ENCODE measurements around the gene MBNL1.

- TF ChIP-seq, protein P1, sequence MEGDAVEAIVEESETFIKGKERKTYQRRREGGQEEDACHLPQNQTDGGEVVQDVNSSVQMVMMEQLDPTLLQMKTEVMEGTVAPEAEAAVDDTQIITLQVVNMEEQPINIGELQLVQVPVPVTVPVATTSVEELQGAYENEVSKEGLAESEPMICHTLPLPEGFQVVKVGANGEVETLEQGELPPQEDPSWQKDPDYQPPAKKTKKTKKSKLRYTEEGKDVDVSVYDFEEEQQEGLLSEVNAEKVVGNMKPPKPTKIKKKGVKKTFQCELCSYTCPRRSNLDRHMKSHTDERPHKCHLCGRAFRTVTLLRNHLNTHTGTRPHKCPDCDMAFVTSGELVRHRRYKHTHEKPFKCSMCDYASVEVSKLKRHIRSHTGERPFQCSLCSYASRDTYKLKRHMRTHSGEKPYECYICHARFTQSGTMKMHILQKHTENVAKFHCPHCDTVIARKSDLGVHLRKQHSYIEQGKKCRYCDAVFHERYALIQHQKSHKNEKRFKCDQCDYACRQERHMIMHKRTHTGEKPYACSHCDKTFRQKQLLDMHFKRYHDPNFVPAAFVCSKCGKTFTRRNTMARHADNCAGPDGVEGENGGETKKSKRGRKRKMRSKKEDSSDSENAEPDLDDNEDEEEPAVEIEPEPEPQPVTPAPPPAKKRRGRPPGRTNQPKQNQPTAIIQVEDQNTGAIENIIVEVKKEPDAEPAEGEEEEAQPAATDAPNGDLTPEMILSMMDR (IDR thresholded peaks at IDR 0.05; ENCODE audit: low read depth, low read length, poor library complexity, severe bottlenecking), result no peak
- TF ChIP-seq EZH2phosphoT487 (IDR thresholded peaks at IDR 0.05; ENCODE audit: borderline replicate concordance, low read length), result no peak
Measured at GRCh38 chr3:152339881-152340505, 71.3 kb downstream of the MBNL1 start.
